T-helper 2 cell treated with Interferon-gamma antibody and Interleukin-4, amounts not matched to agents 5 μg/mL and 100 μg/mL, for 36 hours (primary cell): ENCODE results near the gene GGT1.
A peak's percentile ranks its signal among the peaks of the same experiment; 100 is the strongest.
"Not testable (repeated sequence)": the region's sequence is repeated elsewhere in the genome, so short reads cannot be mapped to it uniquely, and the experiment has no call there.

Experiments used
- DNase-seq: peaks from one replicate; pipeline ENCODE4 v3.0.0; 2021; ENCODE audit warnings: low spot score
- H3K27ac Mint-ChIP-seq: one replicate; pipeline ENCODE4 v1.8.0; 2021; ENCODE audit warnings: mild to moderate bottlenecking, mixed read lengths
- H3K27me3 Mint-ChIP-seq: one replicate; pipeline ENCODE4 v1.8.0; 2021; ENCODE audit warnings: low read depth, mixed read lengths
- H3K36me3 Mint-ChIP-seq: one replicate; pipeline ENCODE4 v1.8.0; 2021; ENCODE audit warnings: low read depth, mixed read lengths
- H3K4me1 Mint-ChIP-seq: one replicate; pipeline ENCODE4 v1.8.0; 2021; ENCODE audit warnings: low read depth, mixed read lengths
- H3K4me3 Mint-ChIP-seq: one replicate; pipeline ENCODE4 v1.8.0; 2022; ENCODE audit warnings: mild to moderate bottlenecking, moderate library complexity, mixed read lengths
- H3K9me3 Mint-ChIP-seq: one replicate; pipeline ENCODE4 v1.8.0; 2021; ENCODE audit warnings: mixed read lengths

GGT1 gene

DNA sequence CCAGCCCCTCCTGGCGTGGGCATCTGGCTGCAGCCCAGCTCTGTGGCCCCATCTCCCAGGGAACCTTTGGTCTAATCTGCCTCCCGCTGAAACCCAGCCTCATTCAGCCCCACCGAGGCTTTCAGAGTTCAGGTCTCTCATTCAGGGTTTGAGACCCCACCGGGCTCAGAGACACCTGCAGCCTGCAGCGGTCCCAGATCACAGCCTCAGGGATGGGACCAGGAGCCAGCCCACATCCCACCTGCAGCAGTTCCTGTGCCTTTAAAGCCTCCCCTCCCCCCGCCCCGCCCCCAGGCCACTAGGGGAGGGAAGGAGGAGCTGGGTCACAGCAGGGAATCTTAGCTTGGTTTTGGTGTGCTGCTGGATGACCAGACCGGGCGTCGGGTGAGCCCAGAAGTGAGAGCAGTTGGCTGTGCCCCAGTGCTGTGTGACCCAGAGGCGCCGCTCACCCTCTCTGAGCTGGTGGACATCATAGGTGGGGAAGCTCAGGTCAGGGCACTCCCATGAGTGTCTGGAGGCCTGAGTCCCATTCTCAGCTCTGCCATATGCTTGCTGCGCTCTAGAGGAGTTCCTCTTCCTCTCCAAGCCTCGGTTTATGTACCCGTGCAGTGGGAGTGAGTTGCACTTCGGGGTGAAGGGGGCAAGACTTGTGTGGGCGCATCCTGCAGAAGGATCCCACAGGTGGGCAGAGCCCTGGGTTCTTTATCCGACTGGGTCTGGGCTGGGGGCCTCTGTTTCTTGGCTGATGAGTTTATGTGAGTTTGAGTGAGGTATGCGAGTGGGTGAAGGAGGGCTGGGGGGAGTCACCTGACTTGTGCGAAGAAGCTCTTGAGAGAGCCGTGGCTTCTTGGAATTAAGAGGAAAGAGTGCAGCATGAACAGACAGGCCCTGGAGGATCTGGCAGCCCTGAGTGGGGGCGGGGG, at the start of gene GGT1:
GGT1 (plus strand) TSS at position 347 of the 923 bp plus-strand sequence. CDS start 7,889 bp downstream, outside the sequence.
- not testable (repeated sequence) for H3K36me3 Mint-ChIP-seq, H3K27me3 Mint-ChIP-seq, DNase-seq, H3K9me3 Mint-ChIP-seq
- peaks cover 28% of the 10 kb centered on the region for H3K4me1 Mint-ChIP-seq
- peak within 1 kb of the TSS; percentile 81 for H3K27ac Mint-ChIP-seq
- peak within 1 kb of the TSS; percentile 65 for H3K4me3 Mint-ChIP-seq

GRCh38 chr22:24553597-24554312, 49.2 kb upstream of the GGT1 start:
- peak overlapping the region; percentile 97 for H3K4me3 Mint-ChIP-seq
- no peaks in the 10 kb centered on the region for H3K9me3 Mint-ChIP-seq
- H3K27me3 Mint-ChIP-seq = no peaks in the 10 kb centered on the region
- H3K36me3 Mint-ChIP-seq = peaks cover 40% of the 10 kb centered on the region
- no peak for DNase-seq
- peaks cover 43% of the 10 kb centered on the region for H3K4me1 Mint-ChIP-seq
- H3K27ac Mint-ChIP-seq = peak overlapping the region; percentile 96

- H3K36me3 Mint-ChIP-seq = peaks cover 44% of the 10 kb centered on the region
- H3K4me3 Mint-ChIP-seq = peak within 1 kb of the TSS; percentile 97
- H3K9me3 Mint-ChIP-seq = no peaks in the 10 kb centered on the region
- peak within 1 kb of the TSS; percentile 98 for H3K27ac Mint-ChIP-seq
- H3K27me3 Mint-ChIP-seq = no peaks in the 10 kb centered on the region
- H3K4me1 Mint-ChIP-seq = peaks cover 46% of the 10 kb centered on the region
- DNase-seq = peak; percentile 23
Observed at GRCh38 chr22:24554313-24555164, 48.5 kb upstream of the GGT1 start, which contains the start of gene GUCD1. Gene GUCD1, minus strand, starts transcription at chr22:24555138. Its CDS starts 147 bp downstream, at chr22:24554991.

DNA sequence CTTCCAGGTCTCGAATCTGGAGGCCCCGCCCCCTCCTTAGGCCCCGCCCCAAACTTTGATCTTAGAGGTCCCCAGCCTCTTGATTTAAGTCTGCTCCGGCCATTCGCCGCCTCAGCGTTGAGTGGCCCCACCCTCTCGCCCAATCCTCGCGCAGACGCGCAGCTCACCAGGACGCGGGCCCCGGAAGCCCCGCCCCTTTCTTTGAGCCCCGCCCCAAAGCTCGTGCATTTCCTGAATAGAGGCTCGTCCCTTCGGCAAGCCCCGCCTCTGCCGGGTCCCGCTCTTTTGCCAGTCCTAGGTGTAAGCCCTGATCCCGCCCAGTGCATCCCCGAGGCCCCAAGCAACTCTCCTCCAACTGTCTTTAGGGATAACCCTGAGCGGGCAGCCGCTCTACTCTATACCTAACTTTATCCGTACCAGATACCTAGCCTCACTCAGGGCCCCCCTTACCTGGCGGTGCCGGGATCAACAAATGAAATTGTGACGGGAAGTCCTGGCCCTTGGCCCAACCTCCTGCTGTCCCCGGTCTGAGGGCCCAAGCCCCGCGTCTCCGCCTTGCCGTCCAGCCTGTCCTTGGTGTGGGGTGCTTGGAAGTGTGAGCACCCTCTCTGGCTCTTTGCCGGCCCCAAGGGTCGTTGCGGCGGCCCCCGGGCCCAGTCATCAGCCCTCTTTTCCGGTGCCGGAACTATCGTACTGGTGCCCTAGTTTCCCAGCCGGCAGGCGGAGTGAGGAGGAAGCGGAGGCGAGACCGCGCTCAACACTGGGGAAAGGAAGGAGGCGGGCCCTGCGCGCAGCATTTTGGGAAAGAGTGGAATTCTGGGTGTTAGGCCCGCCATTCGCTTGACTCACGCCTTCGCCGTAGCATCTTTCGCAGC, 47.6 kb upstream of the GGT1 start, which contains the start of gene SNRPD3:
SNRPD3 (plus strand) TSS at position 835 of the 875 bp plus-strand sequence. CDS start 1,676 bp downstream, outside the sequence.
- H3K27ac Mint-ChIP-seq = peak within 1 kb of the TSS; percentile 98
- peak; percentile 97 for DNase-seq
- H3K36me3 Mint-ChIP-seq = peaks cover 46% of the 10 kb centered on the region
- peak within 1 kb of the TSS; percentile 92 for H3K4me3 Mint-ChIP-seq
- no peaks in the 10 kb centered on the region for H3K9me3 Mint-ChIP-seq
- H3K4me1 Mint-ChIP-seq = peaks cover 46% of the 10 kb centered on the region
- no peaks in the 10 kb centered on the region for H3K27me3 Mint-ChIP-seq

GRCh38 chr22:24559471-24559870, 43.5 kb upstream of the GGT1 start:
- Mint-ChIP-seq H3K36me3 (peaks cover 46% of the 10 kb centered on the region), H3K4me1 (peaks cover 31% of the 10 kb centered on the region)

DNA sequence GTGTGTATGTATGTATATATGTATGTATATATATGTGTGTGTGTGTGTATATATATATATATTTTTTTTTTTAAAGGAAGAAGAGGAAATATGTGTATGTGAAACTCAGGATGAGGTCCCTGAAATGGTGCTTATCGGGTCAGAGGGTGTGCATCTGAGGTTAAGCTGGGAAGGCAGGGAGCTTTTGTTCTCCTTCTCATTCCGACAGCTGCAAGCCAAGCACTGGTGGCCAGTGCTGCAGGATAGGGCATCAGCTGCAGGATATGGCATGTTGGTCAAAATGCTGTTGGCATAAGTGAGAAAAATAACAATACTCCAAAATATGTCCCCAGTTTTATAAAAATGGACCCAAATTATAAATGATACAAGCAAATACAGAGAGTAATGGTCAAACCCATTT, 39.7 kb upstream of the GGT1 start:
- H3K36me3 Mint-ChIP-seq = peaks cover 36% of the 10 kb centered on the region

More at GRCh38 chr22:24559471-24559870, 43.5 kb upstream of the GGT1 start:
- H3K4me3 Mint-ChIP-seq = no peak overlapping the region
- DNase-seq = no peak
- no peaks in the 10 kb centered on the region for H3K27me3 Mint-ChIP-seq
- no peak overlapping the region for H3K27ac Mint-ChIP-seq
- H3K9me3 Mint-ChIP-seq = no peaks in the 10 kb centered on the region

DNA sequence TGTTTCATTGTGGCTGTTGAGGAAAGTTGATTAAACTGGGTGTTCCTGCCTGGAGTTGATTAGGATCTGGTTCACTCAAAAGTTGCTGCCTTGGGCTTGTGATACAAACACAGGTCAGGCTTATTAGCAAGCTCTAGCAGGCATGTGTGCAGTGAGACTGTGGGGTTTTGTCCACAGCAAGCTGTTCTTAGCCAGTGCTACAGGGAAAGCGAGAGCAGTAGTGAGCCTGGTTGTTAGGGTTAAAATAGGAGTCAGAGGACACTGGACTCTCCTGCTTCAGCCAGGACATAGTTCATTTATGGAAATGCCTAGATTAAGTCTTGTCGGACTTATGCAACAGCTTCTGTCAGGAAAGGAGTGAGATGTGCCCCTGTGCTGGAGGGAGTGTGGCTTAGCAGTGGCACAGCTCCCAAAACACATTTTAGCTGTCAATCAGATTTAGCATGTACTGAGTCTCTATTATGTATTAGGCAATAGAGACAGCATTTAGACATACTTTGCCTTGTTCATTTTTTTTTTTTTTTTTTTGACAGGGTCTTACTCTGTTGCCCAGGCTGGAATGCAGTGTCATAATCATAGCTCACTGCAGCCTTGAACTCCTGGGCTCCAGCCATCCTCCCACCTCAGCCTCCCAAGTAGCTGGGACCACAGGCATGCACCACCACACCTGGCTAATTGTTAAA, 38.5 kb upstream of the GGT1 start:
- peak overlapping the region; percentile 66 for H3K27ac Mint-ChIP-seq
- H3K9me3 Mint-ChIP-seq = no peaks in the 10 kb centered on the region
- H3K4me1 Mint-ChIP-seq = peaks cover 20% of the 10 kb centered on the region
- H3K36me3 Mint-ChIP-seq = peaks cover 34% of the 10 kb centered on the region
- DNase-seq = no peak
- H3K27me3 Mint-ChIP-seq = no peaks in the 10 kb centered on the region
- no peak overlapping the region for H3K4me3 Mint-ChIP-seq

More for the DNA sequence above, 39.7 kb upstream of the GGT1 start:
- no peak overlapping the region for H3K4me3 Mint-ChIP-seq
- peaks cover 27% of the 10 kb centered on the region for H3K4me1 Mint-ChIP-seq
- DNase-seq = no peak
- H3K27ac Mint-ChIP-seq = no peak overlapping the region
- H3K9me3 Mint-ChIP-seq = no peaks in the 10 kb centered on the region
- no peaks in the 10 kb centered on the region for H3K27me3 Mint-ChIP-seq

DNA sequence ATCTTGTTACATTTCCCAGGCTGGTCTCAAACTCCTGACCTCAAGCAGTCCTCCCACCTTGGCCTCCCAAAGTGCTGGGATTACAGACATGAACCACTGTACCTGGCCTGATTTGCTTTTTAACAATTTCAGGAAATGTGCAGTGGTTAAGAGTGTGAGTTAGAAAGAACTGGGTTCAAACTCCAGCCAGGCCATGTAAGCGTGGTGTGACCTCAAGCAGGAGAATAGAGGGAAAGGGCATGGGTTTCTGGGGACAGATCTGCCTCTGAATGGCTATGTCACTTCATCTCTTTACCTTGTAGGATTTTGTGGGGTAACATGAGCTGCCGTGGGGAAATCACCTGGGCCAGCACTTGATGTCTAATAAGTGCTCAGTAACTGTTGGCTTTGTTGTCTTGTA, 37.9 kb upstream of the GGT1 start:
- Mint-ChIP-seq H3K9me3 (no peaks in the 10 kb centered on the region), H3K27me3 (no peaks in the 10 kb centered on the region), H3K4me1 (peaks cover 18% of the 10 kb centered on the region), H3K4me3 (no peak overlapping the region), H3K27ac (no peak overlapping the region), H3K36me3 (peaks cover 33% of the 10 kb centered on the region)
- no peak for DNase-seq

DNA sequence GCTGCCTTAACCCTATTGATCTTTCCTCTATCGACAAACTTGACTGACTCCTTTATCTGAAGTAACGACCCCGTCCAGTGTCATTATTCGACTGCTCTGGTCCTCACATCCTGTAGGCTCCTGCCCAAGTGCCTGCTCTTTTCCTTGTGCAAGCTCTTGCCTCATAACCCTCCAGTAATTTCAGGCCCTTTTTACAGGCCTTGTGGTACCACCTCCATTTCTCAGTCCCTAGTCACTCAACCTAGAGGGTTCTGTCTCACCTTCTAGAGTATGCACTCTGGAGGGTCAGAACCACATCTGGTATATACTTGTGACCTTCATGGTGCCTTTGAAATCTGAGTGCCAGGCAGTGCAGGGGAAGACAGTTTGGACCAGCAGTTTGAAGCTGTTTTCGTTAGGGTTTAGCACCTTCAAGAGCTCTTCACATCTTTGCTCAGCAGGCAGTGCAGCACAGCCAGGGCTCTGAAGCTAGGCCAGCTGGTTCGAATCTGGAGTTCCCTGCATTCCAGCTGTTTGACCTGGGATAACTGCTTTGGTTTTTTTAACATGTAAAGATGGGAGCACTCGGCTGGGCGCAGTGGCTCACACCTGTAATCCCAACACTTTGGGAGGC, 36.0 kb upstream of the GGT1 start:
- H3K27me3 Mint-ChIP-seq = no peaks in the 10 kb centered on the region
- no peaks in the 10 kb centered on the region for H3K9me3 Mint-ChIP-seq
- H3K4me1 Mint-ChIP-seq = peaks cover 17% of the 10 kb centered on the region
- no peak overlapping the region for H3K27ac Mint-ChIP-seq
- H3K36me3 Mint-ChIP-seq = peaks cover 39% of the 10 kb centered on the region
- H3K4me3 Mint-ChIP-seq = no peak overlapping the region
- no peak for DNase-seq

DNA sequence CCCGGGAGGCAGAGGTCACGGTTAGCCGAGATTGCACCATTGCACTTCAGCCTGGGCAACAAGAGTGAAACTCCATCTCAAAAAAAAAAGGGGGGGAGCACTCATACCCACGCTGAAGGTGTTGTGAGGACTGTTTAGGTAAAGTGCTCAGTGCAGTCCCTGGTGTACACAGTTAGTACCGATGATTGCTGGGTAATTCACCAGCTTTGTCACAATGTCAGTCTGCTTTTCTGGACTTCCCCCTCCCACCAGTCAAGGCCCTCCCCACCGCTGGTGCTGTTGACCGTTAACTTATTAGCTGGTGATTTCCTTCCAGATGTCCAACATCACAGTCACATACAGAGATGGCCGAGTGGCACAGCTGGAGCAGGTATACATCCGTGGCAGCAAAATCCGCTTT, 35.3 kb upstream of the GGT1 start:
- H3K4me3 Mint-ChIP-seq = no peak overlapping the region
- no peaks in the 10 kb centered on the region for H3K27me3 Mint-ChIP-seq
- DNase-seq = no peak
- H3K36me3 Mint-ChIP-seq = peaks cover 44% of the 10 kb centered on the region
- H3K4me1 Mint-ChIP-seq = peaks cover 16% of the 10 kb centered on the region
- no peak overlapping the region for H3K27ac Mint-ChIP-seq
- no peaks in the 10 kb centered on the region for H3K9me3 Mint-ChIP-seq

- no peaks in the 10 kb centered on the region for H3K9me3 Mint-ChIP-seq
- H3K27ac Mint-ChIP-seq = no peak overlapping the region
- no peaks in the 10 kb centered on the region for H3K27me3 Mint-ChIP-seq
- peaks cover 53% of the 10 kb centered on the region for H3K36me3 Mint-ChIP-seq
- H3K4me3 Mint-ChIP-seq = no peak overlapping the region
- DNase-seq = no peak
- H3K4me1 Mint-ChIP-seq = peaks cover 3% of the 10 kb centered on the region
Observed at GRCh38 chr22:24571266-24571665, 31.7 kb upstream of the GGT1 start.

DNA sequence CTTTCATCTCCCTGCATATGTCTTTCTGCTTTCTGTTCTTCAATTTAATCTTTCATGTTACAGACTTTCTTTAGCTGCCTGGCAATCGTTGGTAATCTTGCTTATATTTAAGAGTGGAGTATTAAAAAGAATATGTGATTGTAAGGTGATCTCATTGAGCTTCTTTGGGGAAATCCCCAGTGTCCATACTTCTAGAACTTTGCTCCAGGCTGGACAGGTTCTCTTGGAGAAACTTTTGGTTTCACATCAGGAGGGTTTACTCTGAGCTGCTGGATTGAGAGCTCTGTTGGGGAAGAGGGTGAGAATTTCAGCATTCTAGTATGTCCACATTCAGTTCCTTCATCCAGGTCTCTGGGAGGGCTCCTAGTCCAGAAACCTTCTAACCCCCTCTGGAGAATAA, 26.2 kb upstream of the GGT1 start:
- DNase-seq = no peak
- Mint-ChIP-seq H3K9me3 (no peaks in the 10 kb centered on the region), H3K4me3 (no peak overlapping the region), H3K27me3 (no peaks in the 10 kb centered on the region), H3K36me3 (peaks cover 35% of the 10 kb centered on the region), H3K27ac (no peak overlapping the region), H3K4me1 (peaks cover 5% of the 10 kb centered on the region)
